NOMO-1 treated with dmso at 0.1 percent for 144 hours (cell line): ENCODE measurements around the gene DCAF15.
"Not testable (repeated sequence)": the region's sequence is repeated elsewhere in the genome, so short reads cannot be mapped to it uniquely, and the experiment has no call there.

ENCODE experiments used
- DNase-seq: peaks from one replicate; lab custom pipeline; 2025; ENCODE audit not compliant: unreplicated experiment; lab: John Stamatoyannopoulos, UW

Gene DCAF15

DNA sequence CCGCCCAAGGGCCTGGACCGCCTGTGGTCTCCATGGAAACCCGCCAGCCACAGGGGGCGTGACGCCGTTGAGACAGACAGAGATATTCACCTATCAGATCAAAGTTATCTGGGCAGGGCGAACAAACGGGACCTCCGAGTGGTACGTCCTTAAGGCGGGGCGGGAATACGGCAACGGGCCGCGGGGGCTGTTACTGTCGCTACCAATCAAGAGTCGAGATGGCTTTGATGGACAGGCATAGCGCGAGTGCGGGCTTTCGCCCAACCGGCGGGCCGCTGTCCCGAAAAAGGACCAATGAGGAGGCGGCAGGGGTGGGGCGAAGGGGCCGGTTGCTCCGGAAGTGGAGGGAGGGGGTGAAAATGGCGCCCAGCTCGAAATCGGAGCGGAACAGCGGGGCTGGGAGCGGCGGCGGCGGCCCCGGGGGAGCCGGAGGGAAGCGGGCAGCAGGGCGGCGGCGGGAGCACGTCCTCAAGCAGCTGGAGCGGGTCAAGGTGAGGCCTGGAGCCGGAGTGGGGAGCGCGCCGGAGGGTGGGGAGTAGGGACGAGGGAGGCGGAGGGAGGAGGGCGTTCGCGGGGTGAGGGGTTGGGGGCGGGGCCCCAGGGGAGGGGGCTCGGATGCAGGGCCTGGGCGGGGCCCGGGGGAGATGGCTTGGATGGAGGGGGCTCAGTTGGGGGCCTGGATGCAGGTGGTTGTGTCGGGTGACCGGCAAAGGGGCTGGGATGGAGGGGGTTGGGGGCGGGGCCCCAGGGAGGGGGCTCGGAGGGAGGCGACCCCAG is at the start of gene DCAF15:
Gene DCAF15 (plus strand): TSS at position 356 of the 777 bp plus-strand sequence. CDS start 4 bp downstream, at position 360.
- DNase-seq = peak; percentile 99

- DNase-seq = no peak
These were observed 49.2 kb upstream of the DCAF15 start for GRCh38 chr19:13902993-13903555.

- DNase-seq = peak; percentile 87
These were observed 46.4 kb upstream of the DCAF15 start, which contains the start of the genes BRME1 and CC2D1A for GRCh38 chr19:13905634-13906520. BRME1 (minus strand) TSS chr19:13906117; CDS start chr19:13904892, 1,225 bp downstream. CC2D1A (plus strand) TSS chr19:13906201; CDS start chr19:13906442, 241 bp downstream.

- no peak for DNase-seq
These were observed 45.8 kb upstream of the DCAF15 start for GRCh38 chr19:13906521-13906904.

GRCh38 chr19:13906910-13907309 is 45.4 kb upstream of the DCAF15 start:
- no peak for DNase-seq

DNA sequence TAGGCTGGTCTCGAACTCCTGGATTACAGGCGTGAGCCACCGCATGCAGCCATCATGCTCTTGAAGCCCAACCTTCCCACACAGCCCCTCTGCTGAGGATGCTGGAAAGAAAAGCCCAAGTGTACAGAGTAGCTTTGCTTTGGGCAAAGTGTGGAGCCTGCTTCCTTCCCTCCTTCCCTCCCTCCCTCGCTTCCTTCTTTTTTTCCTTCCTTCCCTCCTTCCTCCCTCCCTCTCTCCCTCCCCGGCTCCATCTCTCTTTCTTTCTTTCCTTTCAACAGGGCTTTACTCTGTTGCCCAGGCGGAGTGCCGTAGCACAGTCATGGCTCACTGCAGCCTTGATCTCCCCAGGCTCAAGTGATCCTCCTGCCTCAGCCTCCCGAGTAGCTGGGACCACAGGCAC is 43.6 kb upstream of the DCAF15 start:
- DNase-seq = no peak

DNA sequence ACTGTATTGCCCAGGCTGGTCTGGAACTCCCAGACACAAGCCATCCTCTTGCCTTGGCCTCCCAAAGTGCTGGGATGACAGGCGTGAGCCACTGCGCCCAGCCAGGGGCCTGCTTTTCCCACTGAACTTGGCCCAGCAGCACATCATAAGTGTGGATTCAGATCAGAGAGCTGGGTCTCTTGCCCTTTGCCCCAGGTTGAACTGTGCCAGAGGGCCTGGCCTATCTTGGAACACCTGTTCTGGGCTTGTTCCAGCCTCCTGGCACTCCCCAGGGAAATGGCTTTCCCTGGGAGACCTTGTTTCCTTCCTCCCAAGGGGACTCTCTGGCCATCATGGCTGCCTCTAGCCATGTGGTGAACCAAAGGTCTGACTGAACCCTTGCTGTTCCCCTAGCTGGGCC is 42.9 kb upstream of the DCAF15 start:
- no peak for DNase-seq

GRCh38 chr19:13913352-13913751 is 39.0 kb upstream of the DCAF15 start:
- no peak for DNase-seq

DNA sequence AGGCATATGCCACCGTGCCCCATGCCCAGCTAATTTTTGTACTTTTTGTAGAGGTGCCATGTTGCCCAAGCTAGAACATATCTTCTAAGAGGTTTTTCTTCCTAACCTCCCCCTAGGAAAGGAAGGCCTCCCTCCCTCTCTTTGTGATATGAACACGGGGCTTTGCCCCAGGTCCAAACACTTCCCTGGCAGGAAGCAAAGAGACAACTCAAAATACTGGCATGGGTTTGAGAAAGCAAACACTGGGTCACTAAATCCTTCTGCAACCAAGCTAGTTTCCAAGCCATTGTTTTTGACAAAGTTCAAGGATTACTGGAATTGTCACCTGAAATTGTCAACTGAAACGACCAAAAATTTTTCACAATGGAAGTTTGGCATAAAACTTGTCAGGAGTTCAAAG is 37.5 kb upstream of the DCAF15 start:
- no peak for DNase-seq

GRCh38 chr19:13917888-13918406 is 34.4 kb upstream of the DCAF15 start:
- DNase-seq = no peak

DNA sequence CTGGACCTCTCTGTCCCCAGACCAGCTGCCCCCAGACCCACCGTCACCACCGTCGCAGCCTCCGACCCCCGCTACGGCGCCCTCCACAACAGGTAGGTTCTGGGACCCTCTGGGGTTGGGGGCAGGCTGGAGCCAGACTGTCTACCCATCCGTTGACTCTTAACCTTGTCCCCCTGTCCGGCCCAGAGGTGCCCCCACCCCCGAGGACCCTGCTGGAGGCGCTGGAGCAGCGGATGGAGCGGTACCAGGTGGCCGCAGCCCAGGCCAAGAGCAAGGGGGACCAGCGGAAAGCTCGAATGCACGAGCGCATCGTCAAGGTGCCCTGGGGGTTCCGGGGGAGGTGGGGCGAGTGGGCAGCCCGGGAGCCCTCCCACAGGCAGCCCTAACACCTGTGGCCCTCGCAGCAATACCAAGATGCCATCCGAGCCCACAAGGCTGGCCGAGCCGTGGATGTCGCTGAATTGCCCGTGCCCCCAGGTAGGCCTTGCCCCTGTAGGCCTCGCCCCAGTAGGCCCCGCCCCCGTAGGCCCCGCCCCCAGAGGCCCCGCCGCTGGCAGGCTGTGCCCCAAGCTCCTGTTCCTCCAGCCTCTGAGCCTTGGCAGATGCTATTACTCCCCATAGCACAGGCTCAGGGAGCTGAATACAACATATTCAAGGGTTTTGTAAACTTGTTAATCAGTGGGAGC is 33.4 kb upstream of the DCAF15 start:
- no peak for DNase-seq

DNA sequence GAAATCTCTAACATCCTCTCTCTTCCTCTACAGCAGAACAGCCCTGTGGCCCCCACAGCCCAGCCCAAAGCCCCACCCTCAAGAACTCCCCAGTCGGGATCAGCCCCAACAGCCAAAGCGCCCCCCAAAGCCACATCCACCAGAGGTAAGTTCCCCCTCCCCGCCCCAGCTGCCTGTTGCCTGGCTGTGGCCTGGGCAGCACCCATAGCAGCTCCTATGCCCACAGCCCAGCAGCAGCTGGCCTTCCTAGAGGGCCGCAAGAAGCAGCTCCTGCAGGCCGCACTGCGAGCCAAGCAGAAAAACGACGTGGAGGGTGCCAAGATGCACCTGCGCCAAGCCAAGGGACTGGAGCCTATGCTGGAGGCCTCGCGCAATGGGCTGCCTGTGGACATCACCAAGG is 31.8 kb upstream of the DCAF15 start:
- DNase-seq = no peak

DNA sequence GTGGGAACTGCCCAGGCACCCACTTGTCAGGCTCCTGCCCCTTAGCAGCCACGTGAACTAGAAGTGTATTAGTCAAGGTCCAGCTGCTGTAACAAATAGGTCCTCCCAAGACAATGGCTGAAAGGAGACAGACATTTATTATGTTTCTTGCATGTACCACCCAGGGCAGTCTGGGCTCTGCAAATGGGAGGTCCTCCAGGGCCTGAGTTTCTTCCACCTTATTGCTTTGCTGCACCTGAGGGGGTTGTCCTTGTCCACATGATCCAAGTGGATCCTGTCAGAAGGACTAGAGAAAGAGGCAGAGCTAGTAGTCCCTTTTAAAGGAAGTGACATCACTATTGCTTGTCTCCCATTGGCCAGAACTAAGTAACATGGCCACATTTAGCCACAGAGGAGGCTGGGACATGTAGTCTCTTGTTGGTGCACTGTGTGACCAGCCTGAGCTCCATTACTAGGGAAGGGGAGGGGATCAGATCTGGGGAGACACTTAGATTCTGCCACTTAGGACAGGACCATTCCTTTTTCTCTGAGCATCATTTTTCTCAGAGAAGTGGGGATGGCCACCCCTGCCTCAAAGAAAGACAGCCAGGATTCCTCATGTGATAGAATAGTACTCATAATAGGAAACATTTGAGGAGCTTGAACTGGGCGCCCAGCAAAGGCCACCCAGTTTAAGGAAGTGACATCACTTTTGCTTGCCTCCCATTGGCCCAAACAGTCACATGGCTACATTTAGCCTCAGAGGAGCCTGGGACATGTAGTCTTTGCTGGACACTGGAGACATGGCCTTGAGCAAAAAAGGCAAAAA is 31.2 kb upstream of the DCAF15 start:
- no peak for DNase-seq

DNA sequence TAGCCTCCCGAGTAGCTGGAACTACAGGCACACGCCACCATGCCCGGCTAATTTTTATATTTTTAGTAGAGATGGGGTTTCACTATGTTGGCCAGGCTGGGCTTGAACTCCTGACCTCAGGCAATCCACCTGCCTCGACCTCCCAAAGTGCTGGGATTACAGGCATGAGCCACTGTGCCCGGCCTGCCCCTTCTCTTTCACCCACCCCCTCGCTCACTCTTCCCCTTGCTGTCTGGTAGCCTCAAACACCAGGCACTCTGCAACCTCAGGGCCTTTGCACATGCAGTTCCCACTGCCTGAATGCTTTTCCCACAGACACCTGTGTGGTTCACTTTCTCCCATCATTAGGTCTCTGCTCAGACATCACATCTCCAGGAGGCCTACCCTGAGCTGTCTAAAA is 30.2 kb upstream of the DCAF15 start:
- DNase-seq = not testable (repeated sequence)

DNA sequence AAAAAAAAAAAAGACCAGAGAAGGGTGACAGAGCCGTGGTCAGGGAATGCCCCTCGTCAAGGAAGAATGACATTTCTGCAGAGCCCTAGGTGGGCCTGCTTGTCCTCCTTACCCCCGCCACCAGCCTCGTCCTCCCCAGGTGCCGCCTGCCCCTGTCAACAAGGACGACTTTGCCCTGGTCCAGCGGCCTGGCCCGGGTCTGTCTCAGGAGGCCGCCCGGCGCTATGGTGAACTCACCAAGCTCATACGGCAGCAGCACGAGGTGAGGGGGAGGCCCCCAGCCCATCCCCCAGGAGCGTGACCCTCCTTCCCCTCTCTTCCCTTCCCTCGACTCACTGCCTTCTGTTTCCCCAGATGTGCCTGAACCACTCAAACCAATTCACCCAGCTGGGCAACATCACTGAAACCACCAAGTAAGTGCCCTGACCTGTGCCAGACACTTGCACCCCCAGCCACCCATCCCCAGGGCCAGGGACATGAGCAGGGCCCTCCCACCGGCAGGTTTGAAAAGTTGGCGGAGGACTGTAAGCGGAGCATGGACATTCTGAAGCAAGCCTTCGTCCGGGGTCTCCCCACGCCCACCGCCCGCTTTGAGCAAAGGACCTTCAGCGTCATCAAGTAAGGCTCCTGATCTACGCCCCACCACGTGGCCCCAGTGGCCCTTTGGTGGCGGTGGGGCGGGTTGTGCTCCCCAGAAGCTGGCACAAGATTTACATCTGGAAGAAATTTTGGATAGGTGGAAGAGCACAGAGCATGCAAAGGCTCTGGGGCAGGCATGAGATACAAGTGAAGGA is 28.9 kb upstream of the DCAF15 start:
- no peak for DNase-seq

DNA sequence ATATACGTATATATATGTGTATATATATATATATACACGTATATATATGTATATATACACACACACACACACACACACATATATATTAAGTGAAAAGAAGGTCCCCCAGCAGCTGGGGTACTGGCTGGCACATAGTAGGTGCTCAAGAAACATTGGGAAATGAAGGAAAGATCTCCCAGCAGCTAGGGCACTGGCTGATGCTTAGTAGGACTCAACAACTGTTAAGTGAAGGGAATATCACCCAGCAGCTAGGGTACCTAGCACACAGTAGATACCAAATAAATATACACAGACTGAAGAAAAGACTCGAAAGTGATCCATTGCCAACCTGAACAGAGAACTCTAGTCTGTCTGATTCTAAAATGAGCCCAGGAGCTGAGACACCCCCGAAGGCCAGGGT is 26.3 kb upstream of the DCAF15 start:
- DNase-seq = no peak

GRCh38 chr19:13926715-13927114 is 25.6 kb upstream of the DCAF15 start:
- DNase-seq = no peak

GRCh38 chr19:13929340-13929739 is 23.0 kb upstream of the DCAF15 start:
- no peak for DNase-seq

DNA sequence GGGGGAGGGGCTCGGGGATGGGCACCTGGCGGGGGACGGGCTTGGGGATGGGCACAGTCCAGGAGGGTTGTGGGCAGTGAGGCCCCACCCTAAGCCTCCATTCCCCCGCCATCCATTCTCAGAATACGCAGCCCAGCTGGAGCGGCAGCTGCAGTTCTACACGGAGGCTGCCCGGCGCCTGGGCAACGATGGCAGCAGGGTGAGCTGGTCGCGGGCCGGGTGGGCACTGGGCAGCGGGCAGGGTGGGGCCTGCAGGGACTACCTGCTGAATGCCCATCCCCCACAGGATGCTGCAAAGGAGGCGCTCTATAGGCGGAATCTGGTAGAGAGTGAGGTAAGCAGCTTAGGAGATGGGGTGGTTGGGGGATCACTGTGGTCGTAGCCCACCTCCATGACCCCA is 22.4 kb upstream of the DCAF15 start:
- no peak for DNase-seq
